Fibroblast of gingiva (primary cell): ENCODE results near the gene PHF21A.

Experiments used
- DNase-seq: peaks from one replicate; pipeline ENCODE4 v3.0.0-alpha.2; 2011; ENCODE audit warnings: low read depth

PHF21A gene

GRCh38 chr11:45933846-45934579 is 187.2 kb downstream of the PHF21A start:
- DNase-seq: no peak

- DNase-seq: no peak
Observed at GRCh38 chr11:45933131-45933831, 188.0 kb downstream of the PHF21A start.

- no peak for DNase-seq
Observed at GRCh38 chr11:45932217-45932616, 189.0 kb downstream of the PHF21A start.

- no peak for DNase-seq
Observed at GRCh38 chr11:45931739-45932138, 189.5 kb downstream of the PHF21A start.

GRCh38 chr11:45930951-45931570 is 190.2 kb downstream of the PHF21A start:
- no peak for DNase-seq

DNA sequence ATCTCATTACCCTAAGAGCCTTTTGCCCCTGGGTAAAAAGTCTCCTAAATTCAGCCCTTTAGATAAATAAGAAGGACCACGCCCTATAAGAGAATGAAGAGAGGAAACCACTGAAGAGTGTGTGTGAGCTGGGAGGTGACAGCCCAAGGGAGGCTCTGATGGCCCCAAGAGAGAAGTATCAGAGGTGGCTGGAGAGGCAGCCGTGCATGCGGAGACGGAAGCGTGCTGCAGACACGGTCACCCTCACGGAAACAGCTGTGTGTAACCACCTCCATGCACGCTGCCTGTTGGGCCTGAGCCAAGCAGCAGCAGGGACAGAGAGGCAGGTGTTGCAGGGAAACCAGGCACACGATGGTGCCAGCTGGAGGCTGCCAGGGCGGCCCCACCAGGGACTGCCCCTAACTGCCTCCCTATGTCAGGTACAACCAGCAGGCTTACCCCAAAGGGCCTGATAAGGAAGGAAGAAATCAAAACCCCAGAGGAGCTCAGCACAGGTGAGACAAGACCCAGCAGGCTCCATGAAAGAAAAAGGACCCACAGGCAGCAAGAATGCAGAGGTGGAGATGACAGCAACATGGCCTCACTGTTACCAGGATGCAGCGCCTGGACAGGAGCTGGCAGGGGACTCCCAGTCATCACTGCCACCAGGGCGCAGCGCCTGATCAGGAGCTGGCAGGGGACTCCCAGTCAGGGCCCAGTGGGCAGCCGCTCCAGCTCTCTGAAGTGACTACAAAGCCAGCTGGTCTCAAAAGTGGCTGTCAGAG is 191.0 kb downstream of the PHF21A start:
- no peak for DNase-seq

- no peak for DNase-seq
Observed at GRCh38 chr11:45929486-45930030, 191.7 kb downstream of the PHF21A start.

- DNase-seq: no peak
Observed at GRCh38 chr11:45928535-45929215, 192.6 kb downstream of the PHF21A start.

GRCh38 chr11:45927684-45928413 is 193.4 kb downstream of the PHF21A start:
- DNase-seq: no peak

DNA sequence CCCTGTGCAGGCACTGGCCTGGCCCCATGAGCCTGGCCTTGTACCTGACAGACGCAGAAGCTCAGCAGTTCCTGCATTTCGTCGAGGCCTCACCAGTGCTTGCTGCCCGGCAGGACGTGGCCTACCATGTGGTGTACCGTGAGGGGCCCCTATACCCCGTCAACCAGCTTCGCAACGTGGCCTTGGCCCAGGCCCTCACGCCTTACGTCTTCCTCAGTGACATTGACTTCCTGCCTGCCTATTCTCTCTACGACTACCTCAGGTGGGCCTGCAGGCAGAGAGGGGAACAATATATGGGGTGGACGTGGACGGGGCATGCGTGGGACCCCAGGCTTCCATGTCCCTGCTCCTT is 193.9 kb downstream of the PHF21A start:
- DNase-seq: no peak

DNA sequence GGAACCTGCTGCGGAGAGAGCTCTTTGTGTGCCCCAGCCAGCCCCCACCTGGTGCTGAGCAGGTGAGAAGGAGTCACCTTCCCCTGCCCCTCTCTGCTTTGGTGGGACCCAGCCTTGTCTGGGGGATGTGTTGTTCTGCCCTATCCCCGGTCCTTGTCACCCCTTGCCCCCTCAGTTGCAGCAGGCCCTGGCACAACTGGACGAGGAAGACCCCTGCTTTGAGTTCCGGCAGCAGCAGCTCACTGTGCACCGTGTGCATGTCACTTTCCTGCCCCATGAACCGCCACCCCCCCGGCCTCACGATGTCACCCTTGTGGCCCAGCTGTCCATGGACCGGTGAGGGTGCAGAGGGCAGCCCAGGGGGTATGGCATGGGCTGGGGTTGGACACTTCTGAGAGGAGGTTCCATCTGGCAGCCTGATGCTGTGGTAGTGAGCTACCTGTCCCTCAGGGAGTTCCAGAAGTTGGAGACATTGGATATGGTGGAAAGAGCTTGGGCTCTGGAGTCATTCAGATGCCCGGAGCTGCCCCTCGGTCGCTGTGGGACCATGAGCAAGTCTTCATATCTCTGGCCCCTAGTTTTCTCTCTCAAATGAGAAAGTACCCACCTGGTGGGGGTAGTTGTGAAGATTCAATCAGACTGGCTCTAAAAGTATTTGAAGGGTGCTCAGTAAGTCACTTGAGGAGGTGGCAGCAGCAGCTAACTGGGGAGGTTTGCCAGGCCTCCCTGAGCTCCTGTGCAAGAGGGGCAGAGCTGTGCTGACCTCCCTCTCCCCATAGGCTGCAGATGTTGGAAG is 194.5 kb downstream of the PHF21A start:
- no peak for DNase-seq

DNA sequence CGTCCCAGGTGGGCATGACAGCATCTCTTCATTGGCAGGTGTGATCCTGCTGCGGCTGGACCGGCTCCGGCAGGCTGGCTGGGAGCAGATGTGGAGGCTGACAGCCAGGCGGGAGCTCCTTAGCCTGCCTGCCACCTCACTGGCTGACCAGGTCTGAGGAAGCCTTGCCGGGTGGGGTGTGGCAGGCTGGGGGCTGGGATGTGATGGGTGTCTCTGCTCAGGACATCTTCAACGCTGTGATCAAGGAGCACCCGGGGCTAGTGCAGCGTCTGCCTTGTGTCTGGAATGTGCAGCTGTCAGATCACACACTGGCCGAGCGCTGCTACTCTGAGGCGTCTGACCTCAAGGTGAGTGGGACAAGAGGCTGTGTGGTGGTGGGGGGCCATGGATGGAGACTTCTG is 195.3 kb downstream of the PHF21A start:
- no peak for DNase-seq

DNA sequence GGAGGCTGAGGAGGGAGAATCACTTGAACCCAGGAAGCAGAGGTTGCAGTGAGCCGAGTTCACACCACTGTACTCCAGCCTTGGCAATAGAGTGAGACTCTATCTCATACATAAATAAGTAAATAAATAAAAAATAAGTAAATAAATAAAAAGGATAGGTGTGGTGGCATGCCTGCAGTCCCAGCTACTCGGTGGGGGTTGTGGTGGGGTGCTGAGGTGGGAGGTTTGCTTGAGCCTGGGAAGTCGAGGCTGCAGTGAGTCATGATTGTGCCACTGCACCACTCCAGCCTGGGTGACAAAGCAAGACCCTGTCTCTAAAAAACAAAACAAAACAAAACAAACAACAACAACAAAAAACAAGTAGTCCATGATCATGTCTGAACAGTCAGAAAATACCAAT is 195.7 kb downstream of the PHF21A start:
- no peak for DNase-seq

DNA sequence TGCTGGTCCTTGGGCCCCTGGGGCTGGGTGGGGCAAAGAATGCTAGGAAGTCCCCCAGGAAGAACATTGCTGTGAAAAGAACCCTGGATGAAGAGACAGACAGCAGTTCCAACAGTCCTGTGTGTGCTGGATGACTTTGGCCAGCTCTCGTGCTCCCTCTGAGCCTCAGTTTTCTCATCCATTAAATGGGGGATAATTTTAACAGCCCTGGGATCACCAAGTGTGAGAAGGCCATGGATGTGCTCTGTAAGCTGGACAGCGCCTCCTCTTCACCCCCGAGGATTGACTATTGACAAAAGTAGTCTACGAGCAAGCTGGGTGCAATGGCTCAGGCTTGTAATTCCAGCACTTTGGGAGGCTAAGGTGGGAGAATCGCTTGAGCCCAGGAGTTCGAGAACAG is 196.3 kb downstream of the PHF21A start:
- no peak for DNase-seq

- no peak for DNase-seq
Observed at GRCh38 chr11:45924036-45924915, 197.0 kb downstream of the PHF21A start.

GRCh38 chr11:45922425-45923082 is 198.7 kb downstream of the PHF21A start, which contains the start of gene LARGE2:
LARGE2 (plus strand) TSS chr11:45922656; CDS start chr11:45922883, 227 bp downstream.
- no peak for DNase-seq

- no peak for DNase-seq
Observed at GRCh38 chr11:45921561-45922424, 199.5 kb downstream of the PHF21A start.
